Astrocyte of the cerebellum (primary cell): ENCODE data around the gene AAK1.
"Not testable (repeated sequence)": the region's sequence is repeated elsewhere in the genome, so short reads cannot be mapped to it uniquely, and the experiment has no call there.

Experiments used
- DNase-seq: peaks from one replicate; pipeline ENCODE4 v3.0.0-alpha.2; 2011; ENCODE audit warnings: low read depth
- H3K4me3 ChIP-seq: 2 replicates; pipeline ENCODE4 v1.5.1; 2011; ENCODE audit warnings: mild to moderate bottlenecking, low read depth, low read length, moderate library complexity
- in situ Hi-C: cut with HindIII; loops from 2 replicates; pipeline ENCODE4 v1.10.0; 2017; ENCODE audit warnings: low sequenced_read_pairs
- TF ChIP-seq, protein P1 (sequence below): IDR thresholded peaks from 2 replicates; pipeline ENCODE4 v1.5.1; 2012; ENCODE audit warnings: low read length, low read depth, moderate library complexity, mild to moderate bottlenecking; ENCODE audit errors: missing control alignments

AAK1 gene

DNA sequence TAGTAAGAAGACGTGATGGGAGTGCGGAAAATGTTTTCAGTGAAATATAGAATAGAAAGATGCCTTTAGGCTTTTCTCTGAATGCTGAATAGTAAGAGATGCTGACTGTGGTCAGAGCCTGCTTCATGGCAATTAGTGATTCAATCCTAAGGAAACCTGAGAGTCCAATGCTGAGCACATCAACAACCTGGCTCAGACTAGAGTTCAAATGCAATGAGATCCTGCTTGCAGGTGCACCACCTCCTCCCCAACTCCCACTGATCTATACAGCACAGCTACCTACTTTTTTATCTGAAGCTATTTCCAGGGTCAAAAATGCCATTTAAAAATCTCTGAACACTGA is 65.4 kb downstream of the AAK1 start:
- no peak overlapping the region for H3K4me3 ChIP-seq
- in situ Hi-C loops, result no loop called here
- TF ChIP-seq, protein P1, sequence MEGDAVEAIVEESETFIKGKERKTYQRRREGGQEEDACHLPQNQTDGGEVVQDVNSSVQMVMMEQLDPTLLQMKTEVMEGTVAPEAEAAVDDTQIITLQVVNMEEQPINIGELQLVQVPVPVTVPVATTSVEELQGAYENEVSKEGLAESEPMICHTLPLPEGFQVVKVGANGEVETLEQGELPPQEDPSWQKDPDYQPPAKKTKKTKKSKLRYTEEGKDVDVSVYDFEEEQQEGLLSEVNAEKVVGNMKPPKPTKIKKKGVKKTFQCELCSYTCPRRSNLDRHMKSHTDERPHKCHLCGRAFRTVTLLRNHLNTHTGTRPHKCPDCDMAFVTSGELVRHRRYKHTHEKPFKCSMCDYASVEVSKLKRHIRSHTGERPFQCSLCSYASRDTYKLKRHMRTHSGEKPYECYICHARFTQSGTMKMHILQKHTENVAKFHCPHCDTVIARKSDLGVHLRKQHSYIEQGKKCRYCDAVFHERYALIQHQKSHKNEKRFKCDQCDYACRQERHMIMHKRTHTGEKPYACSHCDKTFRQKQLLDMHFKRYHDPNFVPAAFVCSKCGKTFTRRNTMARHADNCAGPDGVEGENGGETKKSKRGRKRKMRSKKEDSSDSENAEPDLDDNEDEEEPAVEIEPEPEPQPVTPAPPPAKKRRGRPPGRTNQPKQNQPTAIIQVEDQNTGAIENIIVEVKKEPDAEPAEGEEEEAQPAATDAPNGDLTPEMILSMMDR, result no peak
- no peak for DNase-seq

DNA sequence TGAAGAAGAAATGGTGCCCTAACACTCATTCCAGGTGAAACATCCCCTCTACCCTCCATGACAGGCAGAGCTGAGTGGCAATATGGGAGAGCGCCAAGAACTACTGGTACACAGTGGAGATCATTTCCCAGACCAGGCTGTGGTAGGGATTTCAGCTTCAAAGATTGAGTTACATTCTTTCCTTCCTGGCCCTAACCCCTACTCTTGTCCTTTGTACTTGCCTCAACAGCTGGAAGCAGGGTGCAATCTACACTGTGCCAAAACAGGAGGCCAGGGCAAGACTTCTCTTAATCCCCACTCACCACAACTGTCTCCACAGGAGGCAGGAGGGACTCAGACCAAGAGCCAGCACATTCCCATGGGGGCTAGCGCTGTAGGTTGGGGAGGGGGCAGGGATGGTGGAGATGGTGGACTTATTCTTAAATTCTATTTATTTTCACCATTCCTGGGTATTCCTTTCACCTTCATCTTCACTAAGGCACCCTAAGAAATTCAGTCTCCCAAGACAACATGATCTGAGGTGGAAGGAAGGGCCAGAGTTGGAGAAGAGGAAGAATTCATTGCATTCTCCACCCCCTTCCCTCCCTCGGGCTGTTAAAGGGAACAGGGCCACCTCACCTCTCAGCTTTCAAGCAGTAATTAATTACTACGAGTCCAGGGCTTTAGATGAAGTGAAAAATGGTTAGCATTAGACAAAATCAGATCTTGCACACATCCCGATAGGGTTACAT is 65.9 kb downstream of the AAK1 start:
- in situ Hi-C loops, result no loop called here
- TF ChIP-seq, protein P1, result no peak
- H3K4me3 ChIP-seq, result no peak overlapping the region
- DNase-seq, result no peak

DNA sequence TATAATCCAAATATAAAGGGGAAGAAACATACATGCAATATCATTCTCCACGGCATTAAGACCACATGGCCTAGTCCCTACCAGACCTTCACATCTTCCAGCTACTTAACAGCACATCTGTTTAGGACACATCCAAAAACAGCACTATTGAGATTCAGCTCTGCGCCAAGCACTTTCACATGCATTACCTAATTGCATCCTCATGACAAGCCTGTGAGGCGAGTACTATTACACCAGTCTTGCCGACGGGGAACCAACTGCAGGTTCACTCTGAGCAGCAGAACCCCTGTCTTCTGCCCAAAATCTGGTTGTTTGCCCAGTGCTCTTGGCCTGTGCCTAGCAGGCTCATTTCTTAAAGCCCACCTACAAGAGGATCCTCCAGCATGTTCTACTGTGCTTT is 66.7 kb downstream of the AAK1 start:
- no peak overlapping the region for H3K4me3 ChIP-seq
- TF ChIP-seq, protein P1, result no peak
- in situ Hi-C loops, result no loop called here
- no peak for DNase-seq

DNA sequence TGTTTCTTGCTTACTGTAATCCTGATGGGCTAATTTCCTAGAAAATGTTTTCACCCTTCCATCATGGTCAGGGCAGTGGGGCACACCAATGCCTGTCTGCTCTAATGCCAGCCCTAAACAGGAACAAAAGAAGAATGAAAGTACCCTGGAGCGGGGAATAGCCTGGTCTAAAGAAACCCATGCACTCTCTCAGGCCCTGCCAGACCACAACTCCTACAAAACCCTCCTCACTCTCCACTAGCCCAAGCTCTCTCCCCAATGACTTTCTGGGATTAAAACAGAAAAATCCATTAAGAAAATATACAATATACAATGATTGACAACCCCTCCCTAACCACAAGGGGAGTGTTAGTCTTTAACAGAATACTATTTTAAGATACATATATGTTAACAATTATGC is 67.6 kb downstream of the AAK1 start:
- in situ Hi-C loops, result no loop called here
- no peak for DNase-seq
- no peak overlapping the region for H3K4me3 ChIP-seq
- TF ChIP-seq, protein P1, result no peak

DNA sequence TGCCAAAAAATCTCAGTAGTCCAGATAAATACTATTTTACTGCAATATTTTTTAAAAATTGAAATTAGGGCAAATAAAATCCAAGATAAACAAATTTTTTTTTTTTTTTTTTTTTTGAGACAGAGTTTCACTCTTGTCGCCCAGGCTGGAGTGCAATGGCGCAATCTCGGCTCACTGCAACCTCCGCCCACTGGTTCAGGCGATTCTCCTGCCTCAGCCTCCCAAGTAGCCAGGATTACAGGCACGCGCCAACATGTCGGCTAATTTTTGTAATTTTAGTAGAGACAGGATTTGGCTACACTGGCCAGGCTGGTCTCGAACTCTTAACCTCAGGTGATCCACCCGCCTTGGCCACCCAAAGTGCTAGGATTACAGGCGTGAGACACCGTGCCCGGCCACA is 68.2 kb downstream of the AAK1 start:
- in situ Hi-C loops, DNase-seq, H3K4me3 ChIP-seq: not testable (repeated sequence)

DNA sequence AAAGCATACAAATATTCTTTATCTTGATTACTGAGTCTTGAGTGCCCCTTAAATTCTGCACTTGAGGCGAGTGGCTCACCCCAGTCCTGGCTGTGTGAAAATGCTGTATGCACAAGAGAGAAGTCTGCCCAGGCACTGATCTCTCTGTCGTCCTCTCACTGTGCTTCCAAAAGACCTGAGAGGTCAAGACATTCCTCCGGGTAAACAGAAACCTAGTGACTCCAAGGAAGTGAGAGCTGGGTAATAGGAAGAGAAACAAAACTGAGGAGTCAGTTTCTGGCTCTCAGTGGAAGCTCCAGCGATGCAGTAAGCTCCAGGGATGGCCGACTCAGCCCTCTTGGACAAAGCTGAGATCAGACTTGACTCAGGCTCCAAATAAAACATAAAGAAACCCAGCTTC is 70.9 kb downstream of the AAK1 start:
- in situ Hi-C loops, result no loop called here
- TF ChIP-seq, protein P1, result no peak

DNA sequence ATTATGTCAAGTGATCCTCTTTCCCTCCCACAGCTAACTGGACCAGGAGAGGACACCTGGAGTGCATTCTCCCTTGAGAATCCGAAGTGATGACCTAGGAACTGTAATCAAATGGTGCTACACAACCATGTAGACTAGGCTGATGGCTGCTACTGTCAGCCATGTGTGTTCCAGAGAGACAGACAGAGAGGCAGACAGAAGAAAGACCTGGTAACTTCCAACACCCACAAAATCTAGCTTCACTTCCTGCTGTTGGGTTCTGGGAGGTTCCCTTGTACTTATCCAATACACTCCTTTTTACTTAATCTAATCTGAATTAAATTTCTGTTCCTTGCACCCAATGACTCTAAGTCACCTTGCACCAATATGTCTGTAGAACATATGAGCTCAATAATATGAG is 72.3 kb downstream of the AAK1 start:
- no peak overlapping the region for H3K4me3 ChIP-seq
- in situ Hi-C loops, result no loop called here
- TF ChIP-seq, protein P1, result no peak
- no peak for DNase-seq

More for the DNA sequence above, 70.9 kb downstream of the AAK1 start:
- H3K4me3 ChIP-seq, result no peak overlapping the region
- no peak for DNase-seq
